Kidney epithelial cell (primary cell): ENCODE measurements around the gene KCNQ5. TPM values are rescaled to one million over a fixed set of nuclear protein-coding genes. Genes with fewer than 3 reads are reported as not detected.

Experiments
- DNase-seq: peaks from one replicate; pipeline ENCODE4 v3.0.0-alpha.2; 2010; ENCODE audit warnings: low read depth
- H3K27me3 ChIP-seq: 2 replicates; pipeline ENCODE4 v1.6.0; 2011; ENCODE audit warnings: low read length; ENCODE audit not compliant: control insufficient read depth, insufficient read depth
- H3K36me3 ChIP-seq: 2 replicates; pipeline ENCODE4 v1.5.1; 2011; ENCODE audit warnings: low read length; ENCODE audit not compliant: control insufficient read depth, insufficient read depth
- H3K4me3 ChIP-seq: 2 replicates; pipeline ENCODE4 v1.5.1; 2011; ENCODE audit warnings: low read depth, mild to moderate bottlenecking, control low read depth, low read length
- total RNA-seq: library from RNA; depleted of rRNA; stranded (reverse); fragments of >200 nt; gene quantifications from 2 replicates; pipeline ENCODE4 v1.2.3, GENCODE V29; 2015
- TF ChIP-seq, protein P1 (sequence below): IDR thresholded peaks from 2 replicates; pipeline ENCODE4 v1.5.1; 2011; ENCODE audit warnings: mild to moderate bottlenecking, moderate library complexity, low read length, control low read depth, inconsistent platforms; ENCODE audit not compliant: insufficient read depth, poor library complexity, severe bottlenecking

KCNQ5 gene
- total RNA-seq, 1 donor from 2014 or later: 1.9 TPM

DNA sequence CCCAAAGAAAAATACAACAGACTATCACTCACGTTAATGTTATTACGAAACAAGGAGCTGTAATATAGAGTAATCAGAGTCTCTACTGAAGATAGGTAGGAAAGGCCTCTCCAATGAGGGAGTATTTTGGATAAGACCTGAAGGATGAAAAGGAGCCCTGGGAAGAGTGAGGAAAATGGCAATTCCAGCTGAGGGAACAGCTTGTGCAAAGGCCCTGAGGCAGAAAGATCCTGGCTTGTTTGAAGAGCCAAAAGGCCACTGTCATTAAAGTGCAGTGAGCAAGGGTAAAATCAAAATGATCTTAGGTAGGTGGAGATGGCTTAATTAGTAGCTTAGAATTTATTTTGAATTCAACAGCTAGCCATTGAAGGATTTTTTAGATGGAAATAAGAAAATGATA is 464.9 kb downstream of the KCNQ5 start:
- no peaks in the 10 kb centered on the region for H3K36me3 ChIP-seq
- H3K4me3 ChIP-seq: no peak overlapping the region
- no peak for DNase-seq
- TF ChIP-seq, protein P1, sequence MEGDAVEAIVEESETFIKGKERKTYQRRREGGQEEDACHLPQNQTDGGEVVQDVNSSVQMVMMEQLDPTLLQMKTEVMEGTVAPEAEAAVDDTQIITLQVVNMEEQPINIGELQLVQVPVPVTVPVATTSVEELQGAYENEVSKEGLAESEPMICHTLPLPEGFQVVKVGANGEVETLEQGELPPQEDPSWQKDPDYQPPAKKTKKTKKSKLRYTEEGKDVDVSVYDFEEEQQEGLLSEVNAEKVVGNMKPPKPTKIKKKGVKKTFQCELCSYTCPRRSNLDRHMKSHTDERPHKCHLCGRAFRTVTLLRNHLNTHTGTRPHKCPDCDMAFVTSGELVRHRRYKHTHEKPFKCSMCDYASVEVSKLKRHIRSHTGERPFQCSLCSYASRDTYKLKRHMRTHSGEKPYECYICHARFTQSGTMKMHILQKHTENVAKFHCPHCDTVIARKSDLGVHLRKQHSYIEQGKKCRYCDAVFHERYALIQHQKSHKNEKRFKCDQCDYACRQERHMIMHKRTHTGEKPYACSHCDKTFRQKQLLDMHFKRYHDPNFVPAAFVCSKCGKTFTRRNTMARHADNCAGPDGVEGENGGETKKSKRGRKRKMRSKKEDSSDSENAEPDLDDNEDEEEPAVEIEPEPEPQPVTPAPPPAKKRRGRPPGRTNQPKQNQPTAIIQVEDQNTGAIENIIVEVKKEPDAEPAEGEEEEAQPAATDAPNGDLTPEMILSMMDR: no peak
- no peaks in the 10 kb centered on the region for H3K27me3 ChIP-seq

DNA sequence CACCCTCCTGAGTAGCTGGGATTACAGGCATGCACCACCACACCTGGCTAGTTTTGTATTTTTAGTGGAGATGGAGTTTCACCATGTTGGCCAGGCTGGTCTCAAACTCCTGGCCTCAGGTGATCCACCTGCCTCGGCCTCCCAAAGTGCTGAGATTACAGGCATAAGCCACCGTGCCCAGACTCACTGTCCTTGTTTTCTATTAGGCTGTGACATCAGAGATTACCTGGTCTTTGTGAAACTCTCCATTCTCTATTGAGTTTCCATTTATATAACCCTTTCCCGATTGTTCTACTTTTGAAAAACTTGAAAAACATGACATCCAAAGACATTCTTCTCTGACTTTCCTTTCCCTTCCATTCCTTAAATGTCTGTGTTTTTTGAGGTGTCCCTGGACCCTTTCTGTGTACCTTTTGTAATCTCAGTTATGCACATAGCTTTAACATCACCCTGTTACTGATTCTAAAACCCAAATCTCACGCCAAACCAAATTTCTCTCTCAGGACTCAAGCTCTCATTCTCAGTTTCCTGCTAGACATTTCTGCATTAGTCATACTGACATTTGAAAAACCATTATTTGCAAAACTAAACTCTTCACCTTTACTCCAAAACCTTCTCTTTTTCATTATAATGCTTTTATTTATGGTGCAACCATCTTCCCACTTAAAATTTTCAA is 466.4 kb downstream of the KCNQ5 start:
- Histone ChIP-seq H3K4me3 (no peak overlapping the region), H3K27me3 (no peaks in the 10 kb centered on the region), H3K36me3 (no peaks in the 10 kb centered on the region)
- TF ChIP-seq, protein P1: no peak
- DNase-seq: no peak

DNA sequence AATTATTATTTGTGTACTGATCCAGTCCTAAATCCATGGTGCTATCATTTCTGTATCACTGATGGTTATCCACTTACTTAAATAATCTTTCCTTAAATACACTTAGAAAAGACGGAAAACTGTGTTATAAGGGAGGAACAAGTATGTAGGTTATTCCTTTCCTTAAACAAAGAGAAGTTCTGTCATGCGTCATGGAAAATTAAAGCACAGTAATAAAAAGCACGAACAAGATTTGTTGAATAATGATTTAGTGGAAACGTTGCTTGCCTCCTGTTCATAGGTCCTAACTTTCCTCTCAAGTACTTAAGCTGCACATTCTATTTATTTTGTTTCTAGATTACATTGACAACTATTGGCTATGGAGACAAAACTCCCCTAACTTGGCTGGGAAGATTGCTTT is 483.1 kb downstream of the KCNQ5 start:
- H3K4me3 ChIP-seq: no peak overlapping the region
- H3K36me3 ChIP-seq: no peaks in the 10 kb centered on the region
- TF ChIP-seq, protein P1: no peak
- DNase-seq: no peak
- no peaks in the 10 kb centered on the region for H3K27me3 ChIP-seq

DNA sequence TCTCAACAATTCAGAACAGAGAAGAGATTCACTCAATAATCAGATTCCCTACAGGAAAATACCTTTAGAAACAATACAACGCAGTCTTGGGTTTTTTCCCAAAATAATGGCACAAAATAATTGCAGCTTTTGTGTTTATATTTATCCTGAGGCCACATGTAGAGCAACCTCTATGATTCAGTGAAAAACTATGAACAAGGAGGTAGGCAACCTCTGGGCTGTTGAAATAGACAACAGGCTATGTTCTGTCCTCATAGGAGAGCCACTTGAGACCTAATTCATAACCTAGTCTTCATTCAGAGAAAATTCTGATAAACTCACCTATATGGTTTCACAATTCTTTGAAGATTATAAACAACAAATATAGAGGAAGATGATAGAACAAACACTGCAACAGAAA is 485.2 kb downstream of the KCNQ5 start:
- Histone ChIP-seq H3K36me3 (no peaks in the 10 kb centered on the region), H3K27me3 (no peaks in the 10 kb centered on the region), H3K4me3 (no peak overlapping the region)
- no peak for DNase-seq
- TF ChIP-seq, protein P1: no peak

DNA sequence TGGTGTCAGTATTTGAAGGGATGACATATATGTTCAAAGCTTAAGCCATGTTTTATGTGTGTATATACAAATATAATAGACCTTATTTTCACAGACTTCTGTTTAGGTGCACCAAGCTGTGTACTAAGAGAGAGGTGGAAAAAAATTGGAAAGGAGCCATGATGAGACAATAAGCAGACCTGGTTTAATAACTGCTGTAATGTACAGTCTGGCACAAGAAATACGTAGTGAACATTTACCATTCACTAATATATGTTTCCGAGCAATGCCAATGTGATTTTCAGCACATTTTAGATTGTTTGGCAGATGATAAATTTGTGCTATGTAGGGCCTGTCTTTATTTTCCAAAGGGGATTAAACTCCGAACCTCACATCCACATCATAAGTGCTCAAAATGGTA is 487.1 kb downstream of the KCNQ5 start:
- TF ChIP-seq, protein P1: no peak
- no peak overlapping the region for H3K4me3 ChIP-seq
- DNase-seq: no peak
- H3K36me3 ChIP-seq: no peaks in the 10 kb centered on the region
- H3K27me3 ChIP-seq: no peaks in the 10 kb centered on the region

DNA sequence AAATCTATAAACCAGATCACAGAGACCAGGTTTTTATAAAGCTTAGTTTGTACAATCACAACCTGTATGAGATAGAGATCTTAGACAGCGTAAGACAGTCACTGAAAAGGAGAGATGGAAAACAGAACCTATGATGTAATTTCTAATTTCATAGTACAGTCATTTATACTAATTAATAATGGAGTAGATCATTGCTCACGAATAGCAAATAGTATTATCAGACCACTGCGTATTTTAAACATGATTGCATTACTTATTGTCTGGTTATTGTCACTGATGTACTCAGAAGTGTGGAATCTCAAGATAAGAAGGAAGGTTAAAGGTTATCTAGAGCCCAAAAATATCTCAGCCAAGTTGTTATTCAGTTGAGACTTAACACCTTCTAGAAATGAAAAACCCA is 487.8 kb downstream of the KCNQ5 start:
- no peaks in the 10 kb centered on the region for H3K27me3 ChIP-seq
- H3K4me3 ChIP-seq: no peak overlapping the region
- TF ChIP-seq, protein P1: no peak
- DNase-seq: no peak
- no peaks in the 10 kb centered on the region for H3K36me3 ChIP-seq
